GM19324 (cell line): Measurements from ENCODE around the gene CA5A.
"Not testable (repeated sequence)": the region's sequence is repeated elsewhere in the genome, so short reads cannot be mapped to it uniquely, and the experiment has no call there.

ENCODE experiments used
- ATAC-seq: cut with Tn5 transposase; IDR thresholded peaks from one replicate; pipeline ENCODE4 v1.9.1; 2021; ENCODE audit warnings: mild to moderate bottlenecking, moderate library complexity; ENCODE audit not compliant: unreplicated experiment, low FRiP score

The CA5A gene

GRCh38 chr16:87936375-87937230 is at the start of gene CA5A:
CA5A (minus strand) TSS chr16:87936529; CDS start chr16:87936450, 79 bp downstream.
- no peak for ATAC-seq

- ATAC-seq, result not testable (repeated sequence)
Observed at GRCh38 chr16:87985493-87985892, 49.2 kb upstream of the CA5A start.

DNA sequence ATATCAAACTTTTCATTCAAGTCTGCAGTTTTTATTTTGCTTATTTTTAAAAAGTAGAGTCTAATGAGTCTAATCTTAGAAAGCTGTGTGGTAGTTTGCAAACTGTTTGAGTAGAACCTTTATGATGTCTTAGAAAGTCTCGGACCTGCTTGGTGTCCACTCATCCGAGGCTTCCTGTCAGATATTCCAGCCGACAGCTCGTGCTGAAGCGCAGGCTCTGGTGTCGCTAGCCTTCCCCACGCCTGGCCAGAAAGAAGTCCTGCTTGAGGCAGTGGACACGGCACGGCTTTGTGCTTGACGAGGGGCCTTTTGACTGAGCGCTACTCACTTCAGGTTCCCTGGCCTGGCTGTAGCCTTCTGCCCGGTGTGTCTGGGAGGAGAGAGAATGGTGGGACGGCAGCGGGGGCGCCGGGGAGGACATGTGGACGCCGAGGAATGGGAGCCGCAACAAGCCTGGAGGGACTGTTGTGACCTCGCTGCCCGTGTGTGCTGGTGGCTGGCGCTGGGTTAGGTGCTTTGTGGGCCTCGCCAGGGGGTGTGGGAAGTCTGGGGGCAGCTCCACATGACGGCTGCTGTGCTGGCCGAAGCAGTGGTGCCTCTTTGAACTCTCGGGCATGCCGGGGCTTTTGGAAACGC is 48.4 kb upstream of the CA5A start:
- ATAC-seq, result no peak

- not testable (repeated sequence) for ATAC-seq
Observed at GRCh38 chr16:87984180-87984579, 47.9 kb upstream of the CA5A start.

DNA sequence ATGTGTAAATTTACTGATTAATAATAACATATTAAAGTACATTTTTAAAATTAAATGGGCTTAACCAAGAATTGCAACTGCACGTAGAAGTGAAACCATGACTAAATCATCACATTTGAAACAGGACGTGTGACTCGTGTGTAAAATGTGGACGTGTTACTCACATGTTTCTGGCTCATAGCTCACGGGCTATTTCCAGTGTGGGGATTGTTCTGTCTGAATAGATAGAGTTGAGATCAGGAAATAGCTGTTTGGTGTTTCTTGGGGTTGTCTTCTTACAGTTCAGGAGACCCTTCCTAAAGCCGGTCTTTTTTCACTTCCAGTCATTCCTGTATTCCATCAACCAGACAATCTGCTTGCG is 47.4 kb upstream of the CA5A start:
- ATAC-seq, result not testable (repeated sequence)

- not testable (repeated sequence) for ATAC-seq
Observed at GRCh38 chr16:87983072-87983736, 46.9 kb upstream of the CA5A start.

DNA sequence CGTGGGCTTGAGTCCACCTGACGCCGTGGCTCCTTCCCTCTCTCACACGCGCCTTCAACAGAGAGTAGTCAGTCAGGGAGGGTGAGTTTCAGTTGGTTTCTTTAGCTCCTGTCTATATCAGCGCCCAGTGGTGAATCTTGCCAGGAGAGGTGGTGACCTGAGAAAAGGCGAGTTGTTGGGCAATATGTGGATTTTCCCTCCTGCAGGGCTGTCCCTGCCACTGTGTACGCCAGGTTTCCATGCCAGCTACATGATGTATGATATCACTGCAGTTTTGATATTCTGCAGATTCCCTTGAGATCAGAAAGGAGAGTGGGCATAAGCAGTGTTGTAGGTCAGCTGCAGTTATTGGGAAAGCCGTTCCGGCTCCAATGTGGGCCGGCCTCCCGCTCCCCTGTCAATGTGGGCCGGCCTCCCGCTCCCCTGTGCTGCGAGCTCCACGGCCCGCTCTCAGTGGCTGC is 46.3 kb upstream of the CA5A start:
- ATAC-seq, result no peak

DNA sequence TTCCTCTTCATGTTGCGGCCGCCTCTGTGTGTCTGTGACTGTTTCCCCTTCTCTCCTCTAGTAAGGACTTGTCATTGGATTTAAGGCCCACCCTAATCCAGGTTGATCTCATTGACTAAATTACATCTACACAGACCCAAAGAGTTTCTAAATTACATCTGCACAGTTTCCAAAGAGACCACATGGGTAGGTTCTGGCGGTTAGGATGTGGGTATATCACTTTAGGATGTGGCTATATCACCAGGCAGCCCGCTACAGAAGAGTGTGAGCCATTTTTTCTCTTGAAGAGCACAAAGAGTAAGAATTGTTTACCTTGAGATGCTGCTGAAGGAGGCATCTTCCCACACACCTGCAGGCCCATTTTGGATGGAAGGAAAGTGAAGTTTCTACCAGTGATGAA is 45.0 kb upstream of the CA5A start:
- ATAC-seq, result not testable (repeated sequence)

- not testable (repeated sequence) for ATAC-seq
Observed at GRCh38 chr16:87979911-87980630, 43.7 kb upstream of the CA5A start.

- no peak for ATAC-seq
Observed at GRCh38 chr16:87979352-87979751, 43.0 kb upstream of the CA5A start.

DNA sequence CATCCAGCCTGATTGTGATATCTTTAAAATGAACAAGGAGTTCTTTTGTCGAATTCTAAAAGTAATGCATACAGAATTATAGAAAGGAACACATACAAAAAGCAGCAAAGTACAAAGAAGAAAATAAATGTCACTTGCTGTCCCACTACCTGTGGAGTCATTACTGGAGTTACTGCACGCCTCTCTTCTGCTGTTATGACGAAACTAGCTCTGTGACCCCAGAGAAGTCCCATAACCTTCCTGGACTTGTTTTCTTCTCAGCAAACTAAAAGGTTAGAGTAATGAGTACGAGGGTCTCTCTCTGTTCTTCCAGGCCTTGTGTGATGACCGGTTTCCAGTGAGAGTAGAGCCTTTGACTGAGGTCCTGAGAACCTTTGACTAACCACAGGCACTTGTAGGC is 41.8 kb upstream of the CA5A start:
- ATAC-seq, result no peak

GRCh38 chr16:87976665-87977064 is 40.3 kb upstream of the CA5A start:
- ATAC-seq, result no peak

DNA sequence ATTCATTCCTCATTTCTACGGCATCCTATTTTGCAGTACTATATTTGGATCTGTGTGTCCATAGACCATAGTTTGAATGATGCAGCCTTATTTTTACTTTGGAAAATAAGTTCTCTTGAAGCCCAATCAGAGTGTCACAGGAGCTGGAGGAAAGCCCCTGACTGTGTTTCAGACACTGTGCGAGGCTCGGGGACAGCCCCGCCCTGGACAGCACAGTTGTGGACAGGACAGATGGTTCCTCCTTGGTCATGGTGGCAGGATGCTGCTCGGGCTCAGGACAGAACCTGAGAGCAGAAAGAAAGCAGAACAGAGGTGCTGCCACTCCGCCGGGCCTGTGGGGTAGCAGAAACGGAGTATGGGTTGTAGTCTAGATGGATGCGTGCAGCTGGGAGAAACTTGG is 37.8 kb upstream of the CA5A start:
- no peak for ATAC-seq

- no peak for ATAC-seq
Observed at GRCh38 chr16:87973717-87974116, 37.4 kb upstream of the CA5A start.

- ATAC-seq, result no peak
Observed at GRCh38 chr16:87971933-87972332, 35.6 kb upstream of the CA5A start.

GRCh38 chr16:87970186-87970585 is 33.9 kb upstream of the CA5A start:
- no peak for ATAC-seq

GRCh38 chr16:87968541-87968940 is 32.2 kb upstream of the CA5A start:
- no peak for ATAC-seq

GRCh38 chr16:87966685-87967185 is 30.4 kb upstream of the CA5A start:
- no peak for ATAC-seq

DNA sequence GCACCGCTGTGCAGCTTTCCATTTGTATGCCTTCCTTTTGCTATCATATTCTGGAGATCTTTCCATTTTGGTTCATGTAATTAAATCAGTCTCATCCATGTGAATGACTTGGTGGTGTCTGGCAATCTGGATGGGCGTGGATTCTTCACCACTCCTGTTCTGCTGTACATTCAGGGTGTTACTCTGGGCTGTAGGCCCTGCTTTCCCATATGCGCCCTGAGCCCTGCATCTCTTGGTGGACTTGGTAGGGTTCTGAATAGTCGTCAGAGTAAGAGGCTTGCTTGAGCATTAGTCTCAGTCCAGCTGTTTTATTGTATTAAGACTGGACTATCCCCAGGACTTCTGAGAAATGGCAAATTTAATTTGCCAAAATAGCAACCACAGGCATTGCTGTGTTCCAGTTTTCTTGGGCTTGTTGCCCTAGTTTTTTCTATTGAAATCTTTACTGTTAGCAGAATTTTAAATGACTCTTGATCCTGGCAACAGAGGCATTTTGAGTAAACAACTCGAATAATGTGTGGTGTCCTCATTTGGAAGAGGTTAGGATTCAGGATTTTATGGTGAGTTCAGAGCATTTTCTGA is 29.8 kb upstream of the CA5A start:
- ATAC-seq, result no peak

GRCh38 chr16:87965417-87965816 is 29.1 kb upstream of the CA5A start:
- no peak for ATAC-seq
